Measurements from ENCODE around the gene SPRN. TPM values are rescaled to one million over a fixed set of nuclear protein-coding genes. Genes with fewer than 3 reads are reported as not detected.

Gene SPRN
- total RNA-seq, 1 experiment from 2014 or later = 0.59 TPM

- ATAC-seq = no peak
- peaks cover 8% of the 10 kb centered on the region for H3K27me3 Mint-ChIP-seq (ENCODE audit: low read depth)
- no peak for TF ChIP-seq PRDM15 (CRISPR knock-in tag; IDR thresholded peaks at IDR 0.05)
- no peak for TF ChIP-seq FOXP1 (CRISPR knock-in tag; IDR thresholded peaks at IDR 0.05; ENCODE audit: borderline replicate concordance)
- no peak for TF ChIP-seq ZNF512 (CRISPR knock-in tag; IDR thresholded peaks at IDR 0.05; ENCODE audit: borderline replicate concordance)
- TF ChIP-seq NFATC4 (CRISPR knock-in tag; IDR thresholded peaks at IDR 0.05) = no peak
- no peak for TF ChIP-seq TCF7 (CRISPR knock-in tag; IDR thresholded peaks at IDR 0.05; ENCODE audit: low read depth)
- no peak for TF ChIP-seq OVOL2 (CRISPR knock-in tag; IDR thresholded peaks at IDR 0.05; ENCODE audit: borderline replicate concordance)
- TF ChIP-seq, protein P1, sequence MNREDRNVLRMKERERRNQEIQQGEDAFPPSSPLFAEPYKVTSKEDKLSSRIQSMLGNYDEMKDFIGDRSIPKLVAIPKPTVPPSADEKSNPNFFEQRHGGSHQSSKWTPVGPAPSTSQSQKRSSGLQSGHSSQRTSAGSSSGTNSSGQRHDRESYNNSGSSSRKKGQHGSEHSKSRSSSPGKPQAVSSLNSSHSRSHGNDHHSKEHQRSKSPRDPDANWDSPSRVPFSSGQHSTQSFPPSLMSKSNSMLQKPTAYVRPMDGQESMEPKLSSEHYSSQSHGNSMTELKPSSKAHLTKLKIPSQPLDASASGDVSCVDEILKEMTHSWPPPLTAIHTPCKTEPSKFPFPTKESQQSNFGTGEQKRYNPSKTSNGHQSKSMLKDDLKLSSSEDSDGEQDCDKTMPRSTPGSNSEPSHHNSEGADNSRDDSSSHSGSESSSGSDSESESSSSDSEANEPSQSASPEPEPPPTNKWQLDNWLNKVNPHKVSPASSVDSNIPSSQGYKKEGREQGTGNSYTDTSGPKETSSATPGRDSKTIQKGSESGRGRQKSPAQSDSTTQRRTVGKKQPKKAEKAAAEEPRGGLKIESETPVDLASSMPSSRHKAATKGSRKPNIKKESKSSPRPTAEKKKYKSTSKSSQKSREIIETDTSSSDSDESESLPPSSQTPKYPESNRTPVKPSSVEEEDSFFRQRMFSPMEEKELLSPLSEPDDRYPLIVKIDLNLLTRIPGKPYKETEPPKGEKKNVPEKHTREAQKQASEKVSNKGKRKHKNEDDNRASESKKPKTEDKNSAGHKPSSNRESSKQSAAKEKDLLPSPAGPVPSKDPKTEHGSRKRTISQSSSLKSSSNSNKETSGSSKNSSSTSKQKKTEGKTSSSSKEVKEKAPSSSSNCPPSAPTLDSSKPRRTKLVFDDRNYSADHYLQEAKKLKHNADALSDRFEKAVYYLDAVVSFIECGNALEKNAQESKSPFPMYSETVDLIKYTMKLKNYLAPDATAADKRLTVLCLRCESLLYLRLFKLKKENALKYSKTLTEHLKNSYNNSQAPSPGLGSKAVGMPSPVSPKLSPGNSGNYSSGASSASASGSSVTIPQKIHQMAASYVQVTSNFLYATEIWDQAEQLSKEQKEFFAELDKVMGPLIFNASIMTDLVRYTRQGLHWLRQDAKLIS (CRISPR knock-in tag; IDR thresholded peaks at IDR 0.05; ENCODE audit: borderline replicate concordance) = no peak
- TF ChIP-seq HMGA2 (CRISPR knock-in tag; IDR thresholded peaks at IDR 0.05) = no peak
- no peak for TF ChIP-seq ATF1 (CRISPR knock-in tag; IDR thresholded peaks at IDR 0.05)
- TF ChIP-seq FOXK1 (CRISPR knock-in tag; IDR thresholded peaks at IDR 0.05) = no peak
- TF ChIP-seq KAT7 (CRISPR knock-in tag; IDR thresholded peaks at IDR 0.05; ENCODE audit: borderline replicate concordance) = no peak
- TF ChIP-seq SOX15 (CRISPR knock-in tag; IDR thresholded peaks at IDR 0.05) = no peak
- no peak for TF ChIP-seq USF1 (CRISPR knock-in tag; IDR thresholded peaks at IDR 0.05)
- peaks cover 61% of the 10 kb centered on the region for H3K9me3 Mint-ChIP-seq
- no peak within 1 kb of the TSS for H3K27ac Mint-ChIP-seq
- ChIA-PET CTCF (no interaction called here), POLR2A (no interaction called here)
- H3K4me1 Mint-ChIP-seq = no peaks in the 10 kb centered on the region
- H3K36me3 Mint-ChIP-seq = peaks cover 43% of the 10 kb centered on the region
- no peak for DNase-seq (ENCODE audit: low spot score)
- no peak within 1 kb of the TSS for H3K4me3 Mint-ChIP-seq
These were observed 29.2 kb upstream of the SPRN start, which contains the start of gene SCART1 for GRCh38 chr10:133453516-133454203. Gene SCART1 (plus strand): TSS chr10:133453945. CDS start chr10:133453998, 53 bp downstream.

DNA sequence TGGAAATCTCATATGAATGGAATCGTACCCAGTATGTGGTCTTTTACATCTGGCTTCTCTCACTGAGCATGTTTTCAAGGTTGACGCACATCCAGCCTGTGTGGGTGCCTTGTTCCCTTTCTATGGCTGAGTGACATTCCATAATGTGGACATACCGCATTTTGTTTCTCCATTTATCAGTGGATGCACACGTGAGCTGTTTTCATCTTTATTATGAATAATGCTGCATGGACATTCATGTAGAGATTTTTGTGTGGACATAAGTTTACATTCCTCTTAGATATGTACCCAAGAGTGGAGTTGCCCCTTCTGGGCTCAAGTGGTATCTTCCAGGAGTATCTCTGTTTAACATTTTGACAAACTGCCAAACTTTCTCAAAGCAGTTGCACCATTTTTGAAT is 28.0 kb upstream of the SPRN start:
- peaks cover 6% of the 10 kb centered on the region for H3K27me3 Mint-ChIP-seq (ENCODE audit: low read depth)
- ATAC-seq (no peak), DNase-seq (ENCODE audit: low spot score) (no peak)
- TF ChIP-seq, protein P2, sequence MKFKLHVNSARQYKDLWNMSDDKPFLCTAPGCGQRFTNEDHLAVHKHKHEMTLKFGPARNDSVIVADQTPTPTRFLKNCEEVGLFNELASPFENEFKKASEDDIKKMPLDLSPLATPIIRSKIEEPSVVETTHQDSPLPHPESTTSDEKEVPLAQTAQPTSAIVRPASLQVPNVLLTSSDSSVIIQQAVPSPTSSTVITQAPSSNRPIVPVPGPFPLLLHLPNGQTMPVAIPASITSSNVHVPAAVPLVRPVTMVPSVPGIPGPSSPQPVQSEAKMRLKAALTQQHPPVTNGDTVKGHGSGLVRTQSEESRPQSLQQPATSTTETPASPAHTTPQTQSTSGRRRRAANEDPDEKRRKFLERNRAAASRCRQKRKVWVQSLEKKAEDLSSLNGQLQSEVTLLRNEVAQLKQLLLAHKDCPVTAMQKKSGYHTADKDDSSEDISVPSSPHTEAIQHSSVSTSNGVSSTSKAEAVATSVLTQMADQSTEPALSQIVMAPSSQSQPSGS (CRISPR knock-in tag; IDR thresholded peaks at IDR 0.05; ENCODE audit: borderline replicate concordance, low read depth) = no peak
- TF ChIP-seq GTF2I (CRISPR knock-in tag; conservative IDR thresholded peaks at IDR 0.05) (no peak), ATF6 (CRISPR knock-in tag; IDR thresholded peaks at IDR 0.05) (no peak), NFYB (CRISPR knock-in tag; conservative IDR thresholded peaks at IDR 0.05; ENCODE audit: low read depth) (no peak), FOXP1 (CRISPR knock-in tag; IDR thresholded peaks at IDR 0.05; ENCODE audit: borderline replicate concordance) (no peak), ZNF219 (CRISPR knock-in tag; IDR thresholded peaks at IDR 0.05; ENCODE audit: borderline replicate concordance) (no peak), ZNF396 (CRISPR knock-in tag; IDR thresholded peaks at IDR 0.05; ENCODE audit: borderline replicate concordance) (no peak)
- ChIA-PET POLR2A (no interaction called here), CTCF (no interaction called here)
- H3K27ac Mint-ChIP-seq = no peak overlapping the region
- H3K4me1 Mint-ChIP-seq = no peaks in the 10 kb centered on the region
- peaks cover 49% of the 10 kb centered on the region for H3K36me3 Mint-ChIP-seq
- peaks cover 67% of the 10 kb centered on the region for H3K9me3 Mint-ChIP-seq
- no peak overlapping the region for H3K4me3 Mint-ChIP-seq

Data from WTC11 (cell line).